Measurements from ENCODE around the gene RERE.

The RERE gene

GRCh38 chr1:8424539-8425116 is 392.8 kb downstream of the RERE start:
- DNase-seq (ENCODE audit: low read depth in 2 of 2) = no peak

DNA sequence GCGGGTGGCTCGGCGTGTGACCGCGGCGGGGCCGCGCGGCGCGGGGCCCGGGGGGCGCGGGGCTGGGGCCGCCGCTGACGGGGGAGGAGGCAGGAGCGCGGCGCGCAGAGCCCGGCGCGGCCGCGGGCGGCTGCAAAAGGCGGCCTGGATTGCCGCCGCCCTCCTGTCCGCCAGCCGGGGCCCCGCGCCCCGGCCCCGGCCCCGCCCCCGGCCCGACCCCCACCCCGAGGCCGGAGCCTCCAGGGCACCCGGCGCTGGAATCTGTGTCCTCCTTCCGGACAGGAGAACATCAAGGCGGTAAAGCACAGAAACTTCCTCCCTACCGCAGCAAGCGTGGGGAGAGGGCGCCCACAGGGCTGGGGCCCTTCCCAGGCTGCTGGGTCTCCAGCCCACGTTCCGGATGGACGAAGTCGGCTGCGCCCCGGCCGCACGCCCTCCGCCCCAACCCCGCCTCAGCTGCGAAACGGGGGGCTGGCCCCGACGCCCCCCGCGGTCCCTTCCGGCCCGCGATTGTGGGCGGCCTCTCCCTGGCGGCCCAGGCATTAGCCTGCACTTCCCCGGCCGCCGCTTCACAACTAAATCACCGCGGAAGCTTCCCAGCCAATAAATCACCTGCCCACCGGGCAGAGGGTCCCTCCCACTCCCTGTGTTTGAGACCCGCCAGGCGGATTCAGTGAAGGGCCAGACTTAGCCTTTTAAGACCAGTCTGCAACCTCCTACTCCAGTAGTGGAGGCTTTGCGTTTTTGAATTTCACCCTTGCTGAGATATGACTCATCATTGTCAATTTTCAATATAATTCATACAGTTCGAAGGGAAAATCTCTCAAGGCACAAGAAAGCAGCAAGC is 393.5 kb downstream of the RERE start:
- peak in 1 of 2 experiments; percentile 41 for DNase-seq (ENCODE audit: low read depth in 2 of 2)

DNA sequence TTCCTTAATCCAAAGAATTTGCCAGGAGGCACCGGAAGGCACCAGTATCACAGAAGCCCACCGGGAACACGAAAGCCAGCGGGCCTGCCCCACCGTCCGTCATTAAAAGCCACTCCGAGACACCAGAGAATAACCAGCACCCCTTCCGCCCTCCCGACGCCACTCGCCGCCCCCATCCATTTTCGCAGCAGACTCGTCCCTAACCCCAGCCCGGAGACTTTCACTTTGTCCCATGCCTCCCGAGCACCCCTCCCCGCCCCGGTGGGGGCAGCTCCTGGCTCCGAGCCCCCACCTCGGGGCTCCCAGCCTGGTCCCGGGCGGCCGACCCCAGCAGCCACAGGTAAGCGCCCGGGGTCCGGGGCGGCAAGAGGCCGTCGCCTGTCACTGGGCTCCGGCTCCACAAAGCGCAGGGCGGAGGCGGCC is 394.2 kb downstream of the RERE start:
- DNase-seq (ENCODE audit: low read depth in 2 of 2) = no peak

DNA sequence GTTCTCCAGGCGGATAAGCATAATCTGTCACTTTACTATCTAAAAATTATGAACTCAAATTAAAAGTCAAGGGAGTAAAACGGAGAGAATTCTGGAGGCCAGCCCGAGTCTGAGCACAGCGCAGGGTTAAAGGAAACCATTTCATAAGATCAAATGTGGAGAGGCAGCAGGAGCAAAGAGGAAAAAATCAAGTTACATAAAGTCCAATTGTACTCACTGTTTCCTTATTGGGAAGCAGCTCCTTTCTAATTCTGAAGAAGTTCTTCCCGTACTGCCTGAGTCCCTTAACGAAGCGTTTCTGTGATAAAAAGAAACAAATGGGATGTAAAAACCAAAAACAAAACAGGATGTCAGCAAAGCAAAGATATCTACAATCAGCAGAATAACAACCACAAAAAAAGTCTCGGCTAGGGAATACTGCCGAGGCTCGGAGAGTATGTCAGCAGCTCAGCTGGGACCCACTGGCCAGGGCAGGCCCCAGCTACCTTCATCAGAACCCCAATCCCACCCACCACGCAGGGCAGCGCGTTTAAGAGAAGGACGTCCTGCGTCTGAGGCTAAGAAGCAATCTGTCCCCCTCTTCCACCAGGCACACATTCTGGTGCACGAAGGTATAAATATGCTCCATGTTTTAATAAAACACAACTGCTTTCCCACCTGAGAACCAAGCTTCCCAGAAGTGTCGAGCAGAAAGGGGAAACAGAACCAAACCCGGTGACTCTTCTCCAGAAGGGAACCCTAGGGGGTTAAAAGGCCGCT is 394.8 kb downstream of the RERE start:
- DNase-seq (ENCODE audit: low read depth in 2 of 2) = no peak

GRCh38 chr1:8421721-8422120 is 395.7 kb downstream of the RERE start:
- no peak for DNase-seq (ENCODE audit: low read depth in 2 of 2)

DNA sequence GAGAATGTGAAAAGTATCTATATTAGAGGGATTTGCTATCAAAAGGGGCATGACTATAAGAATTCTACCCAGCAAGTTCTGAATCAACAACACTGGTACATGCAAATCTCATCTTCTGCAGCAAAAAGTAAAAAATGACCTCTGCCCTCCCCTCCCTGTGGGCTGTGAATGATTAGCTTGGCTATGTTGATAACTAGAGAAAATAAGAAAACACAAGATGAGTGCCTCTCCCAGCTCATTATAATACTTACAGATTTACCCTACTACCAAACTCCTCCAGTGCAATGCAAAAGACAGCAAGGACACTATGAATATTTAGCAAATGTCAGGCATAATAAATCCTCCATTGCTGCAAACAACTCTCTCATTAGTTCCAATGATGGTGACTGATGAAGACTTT is 397.1 kb downstream of the RERE start:
- DNase-seq (ENCODE audit: low read depth in 2 of 2) = no peak

DNA sequence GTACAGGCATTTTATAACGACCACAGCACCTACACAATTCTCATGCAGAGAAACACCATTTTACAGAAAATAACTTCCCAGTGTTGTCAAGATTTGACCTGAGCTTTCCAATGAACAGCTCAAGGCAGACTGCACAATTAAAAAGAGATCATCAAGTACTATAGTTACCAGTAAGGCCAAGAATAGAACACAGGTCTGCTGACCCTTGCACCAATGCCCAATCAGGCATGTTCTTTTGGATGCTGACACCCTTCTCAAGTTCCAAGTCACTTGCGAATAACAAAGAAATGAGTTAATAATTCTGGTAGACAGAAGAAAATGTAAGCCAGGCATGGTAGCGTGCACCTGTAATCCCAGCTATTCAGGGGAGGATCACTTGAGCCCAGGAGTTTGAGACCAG is 397.6 kb downstream of the RERE start:
- DNase-seq (ENCODE audit: low read depth in 2 of 2) = no peak

GRCh38 chr1:8419172-8419571 is 398.3 kb downstream of the RERE start:
- DNase-seq (ENCODE audit: low read depth in 2 of 2) = no peak

DNA sequence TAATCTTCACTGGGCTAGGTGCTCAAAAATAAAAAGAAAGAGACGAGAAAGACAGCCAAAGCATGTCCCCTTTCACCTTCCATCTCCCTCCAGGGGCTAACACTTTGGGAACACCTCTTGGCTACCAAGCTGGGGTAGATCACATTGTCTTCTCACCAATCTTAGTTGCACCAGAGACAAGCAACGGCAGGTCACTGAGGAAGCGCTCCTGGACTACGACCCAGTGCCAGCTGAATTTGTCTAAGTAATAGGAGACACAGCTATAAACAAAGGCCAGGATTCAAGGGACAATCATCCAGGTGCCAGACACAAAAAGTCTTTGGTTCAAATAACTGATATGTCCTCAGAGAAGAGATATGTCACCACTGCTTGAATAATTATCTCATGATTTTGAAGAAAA is 399.1 kb downstream of the RERE start:
- no peak for DNase-seq (ENCODE audit: low read depth in 2 of 2)

GRCh38 chr1:8417625-8418024 is 399.8 kb downstream of the RERE start:
- no peak for DNase-seq (ENCODE audit: low read depth in 2 of 2)

DNA sequence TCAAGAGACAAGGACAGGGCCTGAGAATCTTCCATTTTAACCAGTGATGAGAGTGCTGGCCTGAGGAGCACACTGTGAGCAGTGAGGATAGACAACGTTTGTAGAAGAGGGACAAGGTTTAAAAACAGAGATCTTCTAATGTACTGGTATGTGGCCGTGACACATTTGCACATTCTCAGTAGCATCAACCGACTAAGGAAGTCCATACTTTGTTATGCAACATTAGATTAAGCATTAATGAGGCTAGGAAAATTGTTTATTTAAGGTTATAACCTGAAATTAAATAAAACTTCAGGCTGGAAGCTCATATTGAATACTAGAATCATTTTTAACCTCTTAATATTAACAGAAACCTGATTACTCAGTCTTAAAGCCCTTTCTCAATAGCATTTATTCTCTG is 400.6 kb downstream of the RERE start:
- DNase-seq (ENCODE audit: low read depth in 2 of 2) = no peak

DNA sequence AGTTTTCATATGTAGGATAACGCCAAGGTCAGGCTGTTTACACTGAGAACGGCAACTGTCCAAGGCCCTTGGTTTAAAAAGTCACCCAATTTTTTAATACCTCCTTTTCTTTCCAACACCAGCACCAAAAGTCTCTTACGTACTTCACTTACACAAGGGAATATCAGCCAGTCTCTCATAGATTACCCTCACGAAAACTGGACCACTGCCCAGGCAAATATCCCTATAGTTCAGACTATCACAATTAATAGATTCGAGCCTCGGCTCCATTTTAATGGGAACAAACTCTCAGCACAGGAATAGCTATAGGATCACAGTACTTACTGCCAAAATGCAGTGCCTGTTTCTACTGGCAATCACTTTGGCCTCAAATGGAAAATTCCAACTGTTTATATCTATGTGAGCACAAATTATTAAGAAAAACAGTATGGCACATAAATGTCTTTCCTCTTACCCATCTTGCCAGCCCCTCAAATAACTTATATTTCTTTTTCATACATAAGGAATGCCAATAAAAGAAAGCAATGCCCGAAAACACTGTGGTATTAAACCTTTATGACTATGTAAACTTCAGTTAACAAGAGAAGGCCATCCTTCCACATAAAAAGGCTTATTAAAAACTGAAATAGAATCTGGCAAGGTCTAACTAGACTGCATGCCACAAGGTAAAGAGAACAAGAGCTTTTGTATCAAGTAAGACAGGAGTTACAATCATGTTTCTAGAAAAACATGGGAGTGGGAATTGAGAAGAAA is 401.7 kb downstream of the RERE start:
- DNase-seq (ENCODE audit: low read depth in 2 of 2) = no peak

DNA sequence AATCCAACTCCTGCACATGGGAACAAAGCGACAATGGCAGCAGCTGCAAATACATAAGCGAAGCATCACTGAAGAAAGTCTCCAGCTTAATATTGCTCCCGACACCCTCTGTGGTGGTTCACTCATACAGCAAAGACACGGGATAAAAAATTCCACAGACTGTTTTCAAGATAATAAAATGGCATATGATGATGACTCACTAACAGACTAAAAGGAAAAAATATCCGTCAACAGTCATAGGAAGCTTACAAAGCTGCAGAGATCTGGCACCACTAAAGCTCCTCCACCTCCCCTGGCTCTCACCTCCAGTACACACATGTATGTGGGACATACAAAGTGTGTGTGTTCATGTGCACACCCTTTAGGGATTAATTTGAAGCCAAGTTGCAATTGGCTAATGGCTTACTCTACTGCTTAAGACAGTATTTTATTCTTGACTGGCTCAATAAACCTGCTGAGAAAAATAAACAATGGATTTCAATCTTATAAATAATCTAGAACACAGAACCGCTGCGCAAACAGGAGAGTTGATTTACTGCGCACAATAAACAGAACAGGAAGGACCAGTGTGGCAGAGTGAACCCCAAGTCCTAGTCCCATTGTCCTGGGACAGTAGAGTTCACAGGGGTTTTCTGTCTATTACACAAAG is 405.1 kb downstream of the RERE start:
- peak; percentile 58 to 60 for DNase-seq (ENCODE audit: low read depth in 2 of 2)

- DNase-seq (ENCODE audit: low read depth in 2 of 2) = no peak
These were observed 405.6 kb downstream of the RERE start for GRCh38 chr1:8411803-8412182.

GRCh38 chr1:8410791-8411190 is 406.6 kb downstream of the RERE start:
- peak; percentile 33 to 34 for DNase-seq (ENCODE audit: low read depth in 2 of 2)

DNA sequence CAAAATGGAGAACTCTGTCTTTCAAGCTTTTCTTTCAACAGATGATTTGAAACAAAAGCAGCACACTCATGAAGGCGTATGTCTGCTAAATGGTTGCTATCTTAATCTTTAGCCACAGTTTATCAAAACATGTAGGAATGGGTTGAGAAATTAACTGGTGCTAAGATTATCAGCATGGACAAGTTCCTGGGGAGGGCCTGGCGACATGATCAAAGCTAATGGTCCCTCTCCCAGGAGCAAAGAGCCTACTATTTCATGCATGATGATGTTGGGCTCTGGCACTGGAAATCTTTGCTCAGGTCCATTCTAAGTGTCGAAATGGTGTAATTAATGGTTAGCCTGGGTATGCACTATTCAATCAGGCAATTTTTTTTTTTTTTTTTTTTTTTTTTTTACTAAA is 407.8 kb downstream of the RERE start:
- no peak for DNase-seq (ENCODE audit: low read depth in 2 of 2)

GRCh38 chr1:8409106-8409505 is 408.3 kb downstream of the RERE start:
- peak; percentile 46 to 47 for DNase-seq (ENCODE audit: low read depth in 2 of 2)

- peak; percentile 83 to 87 for DNase-seq (ENCODE audit: low read depth in 2 of 2)
These were observed 409.1 kb downstream of the RERE start for GRCh38 chr1:8408151-8408839.

DNA sequence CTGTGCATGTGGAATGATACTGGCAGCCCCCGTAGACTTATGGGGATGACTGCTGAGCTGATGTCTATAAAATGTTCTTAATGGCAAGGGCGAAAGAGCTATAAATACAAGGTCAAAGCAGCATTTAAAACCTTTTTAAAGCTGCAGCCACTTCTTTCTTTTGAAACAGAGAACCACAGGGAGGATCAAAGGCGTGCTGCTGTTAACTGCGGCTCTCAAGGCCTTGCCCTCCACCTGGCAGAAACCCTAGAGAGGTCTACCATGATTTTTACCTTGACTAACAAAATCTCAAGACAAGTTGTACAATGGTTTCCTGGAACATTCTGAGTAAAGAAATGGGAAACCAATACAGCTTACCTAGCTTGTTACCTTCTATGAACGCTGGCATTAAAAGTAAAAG is 409.8 kb downstream of the RERE start:
- no peak for DNase-seq (ENCODE audit: low read depth in 2 of 2)

DNA sequence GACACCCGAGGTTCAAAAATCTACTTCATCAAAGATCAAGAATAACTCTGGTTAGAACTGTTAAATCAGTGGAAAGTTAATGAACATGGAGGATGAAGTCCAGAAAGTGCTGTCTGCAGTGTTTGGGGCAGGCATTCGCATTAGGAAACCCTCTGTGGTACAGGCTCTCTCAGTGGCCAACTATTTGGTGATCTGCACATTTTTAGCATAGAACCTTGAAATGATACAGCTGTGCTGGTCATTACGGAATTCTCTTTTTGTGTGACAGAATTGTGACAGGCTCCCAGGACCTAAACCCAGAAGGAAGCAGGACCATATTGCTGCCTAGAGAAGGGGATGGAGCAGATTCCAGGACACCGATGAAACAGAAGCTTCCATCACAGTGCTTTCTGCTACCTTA is 410.5 kb downstream of the RERE start:
- no peak for DNase-seq (ENCODE audit: low read depth in 2 of 2)

GRCh38 chr1:8406011-8406410 is 411.4 kb downstream of the RERE start:
- no peak for DNase-seq (ENCODE audit: low read depth in 2 of 2)
